Right renal cortex interstitium (tissue), 3 donors: Measurements from ENCODE around the gene PRKCA. TPM values are rescaled to one million over a fixed set of nuclear protein-coding genes. Genes with fewer than 3 reads are reported as not detected.
"Not testable (repeated sequence)": the region's sequence is repeated elsewhere in the genome, so short reads cannot be mapped to it uniquely, and the experiment has no call there.

Experiments
- DNase-seq, 3 donors: peaks; one replicate each; pipeline ENCODE4 v3.0.0-alpha.2; 2013; ENCODE audit warnings: low read depth in 3 of 3, low spot score in 2 of 3
- polyA plus RNA-seq, 3 donors: library from polyadenylated mRNA; unstranded; fragments of 120-200 nt; gene quantifications; one replicate each; pipeline ENCODE4 v1.2.1, GENCODE V29; 2013; ENCODE audit not compliant: insufficient read length in 3 of 3

The PRKCA gene
- polyA plus RNA-seq, 3 donors: 22.8 to 24.1 (median 23.8) TPM

DNA sequence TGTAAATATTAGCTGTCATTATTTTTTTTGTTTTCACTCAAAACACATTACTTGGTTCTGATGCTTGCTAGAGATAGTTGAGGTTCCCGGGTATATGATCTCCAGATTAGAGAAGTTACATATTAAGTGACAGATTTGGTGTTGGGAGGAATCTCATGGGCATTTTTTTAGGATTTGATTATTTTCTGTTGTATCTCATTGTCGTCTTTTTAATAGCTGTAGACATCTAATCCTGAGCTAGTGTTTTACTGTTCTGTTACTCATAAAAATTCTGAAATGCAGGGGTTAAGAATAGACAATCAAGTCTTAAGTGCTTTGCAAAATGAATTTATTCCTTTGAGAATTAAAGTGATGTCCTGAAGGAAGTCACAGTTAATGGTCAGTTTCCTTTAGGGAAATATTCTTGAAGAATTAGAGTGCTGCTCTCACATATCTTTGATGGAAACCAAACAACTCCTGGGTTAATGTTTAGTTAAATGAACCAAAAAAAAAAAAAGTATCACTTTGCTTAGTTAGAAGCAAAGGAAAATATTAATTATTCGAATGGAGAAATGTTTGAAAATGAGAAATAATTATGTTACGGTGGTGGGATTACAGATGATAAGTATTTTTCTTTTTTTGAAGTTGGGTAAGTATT is 280.8 kb downstream of the PRKCA start:
- no peak for DNase-seq

DNA sequence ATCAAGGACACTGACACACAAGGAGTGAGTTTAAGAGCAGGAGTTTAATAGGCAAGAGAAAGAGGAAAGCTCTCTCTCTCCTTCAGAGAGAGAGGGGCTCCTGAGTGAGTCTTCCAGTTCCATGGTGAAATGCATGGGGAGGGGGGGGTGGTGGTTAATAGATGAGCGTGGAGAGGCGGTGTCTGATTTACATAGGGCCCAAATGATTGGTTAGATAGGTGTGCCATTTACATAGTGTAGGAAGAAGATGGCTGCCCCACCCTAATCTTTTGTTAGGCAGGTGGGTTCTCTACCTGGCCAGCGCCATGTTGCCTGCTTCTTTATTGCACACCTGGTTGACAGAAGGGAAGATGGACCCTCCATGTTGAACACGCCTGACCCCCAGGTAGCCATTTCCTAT is 282.5 kb downstream of the PRKCA start:
- no peak for DNase-seq

DNA sequence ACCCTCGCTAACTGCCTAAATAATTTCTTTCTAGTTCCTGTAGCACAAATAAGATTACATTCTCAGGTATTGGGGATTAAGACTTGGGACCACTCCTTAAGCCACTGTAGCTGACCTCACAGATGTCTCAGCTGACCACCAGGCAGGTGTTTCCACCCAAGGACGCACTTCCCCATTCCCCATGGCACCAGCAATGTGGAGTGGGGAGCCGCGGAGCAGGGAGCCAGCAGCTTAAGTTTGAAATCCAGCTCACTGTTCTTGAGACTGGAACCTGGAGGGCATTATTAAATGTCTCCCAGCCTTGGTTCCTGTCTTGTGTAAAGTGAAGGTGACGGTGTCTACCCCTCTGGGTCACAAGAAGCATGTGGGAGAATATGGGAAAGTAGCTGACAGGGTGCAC is 283.1 kb downstream of the PRKCA start:
- no peak for DNase-seq

DNA sequence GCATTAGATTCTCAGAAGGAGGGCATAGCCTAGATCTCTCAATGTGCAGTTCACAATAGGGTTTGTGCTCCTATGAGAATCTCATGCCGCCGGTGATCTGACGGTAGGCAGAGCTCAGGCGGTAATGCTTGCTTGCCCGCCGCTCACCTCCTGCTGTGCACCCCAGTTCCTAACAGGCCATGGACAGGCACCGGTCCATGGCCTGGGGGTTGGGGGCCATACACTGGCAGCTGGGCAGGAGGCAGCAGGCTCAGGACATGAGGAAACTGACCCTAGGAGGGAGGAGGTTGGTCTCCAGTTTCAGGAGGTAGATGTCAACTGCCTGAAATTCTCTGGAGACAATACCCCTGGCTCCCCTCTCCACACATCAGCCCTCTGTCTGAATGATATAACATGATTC is 287.5 kb downstream of the PRKCA start:
- no peak for DNase-seq

DNA sequence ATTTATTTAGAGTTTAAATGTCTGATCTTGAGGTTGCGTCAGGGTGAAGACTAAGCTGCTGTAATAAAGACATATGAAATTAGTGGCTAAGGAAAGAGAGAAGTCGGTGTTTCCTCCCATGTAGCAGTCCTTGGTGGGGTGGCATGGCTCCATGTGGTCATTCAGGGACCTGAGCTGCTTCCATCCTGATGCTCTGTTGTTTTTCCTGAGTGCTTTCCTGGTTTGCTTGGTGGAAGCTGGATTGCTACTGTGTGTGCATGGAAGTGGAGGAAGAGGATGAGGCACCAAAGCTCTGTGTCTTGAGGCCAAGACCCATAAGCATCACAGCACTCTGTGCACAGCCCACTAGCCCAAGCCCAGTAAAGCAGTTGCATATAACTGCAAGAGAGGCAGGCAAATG is 290.7 kb downstream of the PRKCA start:
- DNase-seq: no peak

DNA sequence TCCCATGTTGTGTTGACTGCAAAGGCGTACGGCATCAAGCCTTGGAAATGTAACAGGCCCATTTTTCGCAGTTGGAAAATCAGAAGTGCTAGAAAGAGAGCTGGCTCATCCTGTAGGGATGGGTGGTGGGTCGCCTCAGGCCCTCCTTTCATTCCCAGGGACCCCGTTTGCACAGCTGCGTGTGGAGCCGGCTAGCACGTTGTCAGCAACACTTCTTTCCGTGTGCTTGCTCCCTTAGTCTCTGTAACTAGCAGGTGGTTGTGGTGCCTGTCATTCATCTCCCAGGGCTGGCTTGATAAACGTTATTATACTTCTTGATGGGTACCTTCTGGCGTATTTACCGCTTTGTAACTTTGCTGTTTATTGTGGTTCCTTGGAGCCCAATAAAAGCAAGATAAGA is 293.5 kb downstream of the PRKCA start:
- DNase-seq: no peak

DNA sequence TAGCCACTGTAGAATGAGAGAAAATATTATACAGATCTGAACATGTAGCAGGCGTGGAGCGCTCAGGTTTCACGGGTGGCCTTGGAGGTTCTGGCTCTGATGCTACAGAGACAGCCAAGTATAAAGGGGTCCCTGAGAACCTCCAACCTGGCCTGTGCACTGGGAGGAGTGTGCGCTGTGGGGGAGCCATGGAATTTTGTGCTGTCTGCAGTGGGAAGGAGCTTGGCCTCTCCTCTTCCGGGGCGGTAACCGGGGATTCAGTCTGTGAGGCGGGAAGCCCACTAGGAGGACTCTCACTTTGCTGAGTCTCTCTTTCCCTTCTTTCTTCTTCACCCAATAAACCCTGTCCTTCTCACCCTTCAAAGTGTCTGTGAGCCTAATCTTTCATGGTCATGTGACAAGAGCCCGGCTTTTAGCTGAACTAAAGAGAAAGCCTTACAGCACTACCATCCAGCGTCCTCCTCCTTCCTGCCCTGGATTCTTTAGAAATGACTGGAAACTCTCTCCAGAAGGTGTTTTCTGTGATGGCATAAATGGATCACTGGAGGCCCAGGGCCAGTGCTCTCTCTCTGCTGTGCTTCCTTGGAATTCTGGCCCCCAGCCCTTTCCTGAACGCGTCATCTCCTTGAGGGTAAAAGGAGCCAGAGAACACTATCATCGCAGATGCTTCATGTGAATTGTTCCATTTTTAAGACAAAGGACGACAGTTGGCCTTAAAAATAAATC is 300.4 kb downstream of the PRKCA start:
- no peak for DNase-seq

DNA sequence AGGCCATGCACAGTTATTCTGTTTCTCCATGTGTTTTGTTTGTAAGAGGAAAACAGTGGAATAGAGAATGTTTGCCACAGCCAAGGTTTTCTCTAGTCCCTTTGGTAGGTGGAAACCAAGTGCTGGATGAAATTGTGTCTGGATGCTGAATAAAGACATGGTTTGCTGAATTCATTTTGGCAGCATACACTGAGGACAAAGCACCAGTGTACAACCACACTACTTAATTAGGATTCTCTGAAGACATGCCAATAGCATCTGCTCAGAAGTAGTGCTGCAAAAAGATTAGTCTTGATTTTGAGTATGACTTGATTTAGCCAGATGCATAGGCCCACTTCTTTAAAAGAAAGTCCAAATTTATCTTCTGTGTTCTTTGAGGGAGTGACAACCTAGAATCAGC is 302.0 kb downstream of the PRKCA start:
- no peak for DNase-seq

DNA sequence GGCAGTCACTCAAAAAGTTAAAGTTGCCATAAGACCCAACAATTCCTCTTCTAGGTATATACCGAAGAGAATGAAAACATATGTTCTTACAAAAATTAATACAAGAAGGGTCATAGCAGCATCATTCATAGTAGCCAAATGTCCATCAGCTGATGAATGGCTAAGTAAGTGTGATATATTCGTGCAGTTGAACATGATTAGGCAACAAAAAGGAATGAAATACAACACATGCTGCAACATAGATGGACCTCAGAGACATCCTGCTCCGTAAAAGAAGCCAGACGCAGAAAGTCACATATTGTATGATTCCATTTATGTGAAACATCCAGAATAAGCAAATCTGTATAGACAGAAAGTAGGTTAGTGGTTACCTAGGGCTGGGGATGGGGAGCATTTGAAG is 303.1 kb downstream of the PRKCA start:
- no peak for DNase-seq

DNA sequence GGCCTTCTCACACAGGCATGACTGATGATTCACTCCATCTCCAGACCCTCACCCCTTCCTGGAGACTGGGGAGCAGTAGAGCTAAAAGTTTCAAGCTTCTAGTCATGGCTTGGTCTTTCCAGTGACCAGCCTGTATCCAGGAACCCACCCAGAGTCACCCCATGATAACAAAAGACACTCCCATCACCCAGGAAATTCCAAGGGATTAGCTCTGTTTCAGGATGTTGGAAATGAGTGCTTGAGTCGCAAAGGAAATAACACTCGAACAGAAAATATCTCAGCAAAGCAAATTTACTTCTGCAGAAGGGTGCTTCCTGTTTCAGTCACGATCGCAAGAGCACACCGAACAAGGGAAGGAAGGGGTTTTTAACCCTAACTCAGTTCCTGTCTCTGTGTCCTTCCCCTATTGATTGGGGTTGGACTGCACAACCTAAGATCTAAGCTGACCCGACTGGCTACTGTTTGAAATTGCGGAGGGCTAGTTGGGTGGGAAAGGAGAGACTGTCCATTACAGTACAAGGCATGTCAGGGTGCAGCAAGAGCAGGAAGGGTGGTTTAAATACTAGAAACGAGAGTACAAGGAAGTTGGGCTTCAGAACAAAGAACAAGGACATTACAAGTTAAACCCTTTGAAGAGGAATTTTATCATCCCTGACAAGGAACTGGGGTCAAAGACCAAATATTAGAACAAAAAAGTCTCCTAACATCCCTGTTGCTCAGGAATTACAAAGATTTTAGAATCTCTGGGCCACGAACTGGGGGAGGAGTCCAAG is 308.1 kb downstream of the PRKCA start:
- DNase-seq: no peak

DNA sequence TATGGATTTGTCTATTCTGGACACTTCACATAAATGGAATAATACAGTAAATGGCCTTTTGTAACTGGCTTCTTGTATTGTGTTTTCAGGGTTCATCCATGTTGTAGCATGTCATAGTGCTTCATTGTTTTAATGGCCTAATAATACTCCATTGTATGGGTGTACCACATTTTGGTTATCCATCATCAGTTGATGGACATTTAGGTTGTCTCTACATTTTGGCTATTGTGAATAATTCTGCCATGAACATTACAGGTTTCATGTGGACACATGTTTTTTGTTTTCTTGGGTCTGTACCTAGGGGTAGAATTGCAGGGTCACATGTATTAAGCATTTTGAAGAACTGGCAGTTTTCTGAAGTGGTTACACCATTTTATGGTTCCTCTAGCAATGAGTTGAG is 309.0 kb downstream of the PRKCA start:
- DNase-seq: no peak

DNA sequence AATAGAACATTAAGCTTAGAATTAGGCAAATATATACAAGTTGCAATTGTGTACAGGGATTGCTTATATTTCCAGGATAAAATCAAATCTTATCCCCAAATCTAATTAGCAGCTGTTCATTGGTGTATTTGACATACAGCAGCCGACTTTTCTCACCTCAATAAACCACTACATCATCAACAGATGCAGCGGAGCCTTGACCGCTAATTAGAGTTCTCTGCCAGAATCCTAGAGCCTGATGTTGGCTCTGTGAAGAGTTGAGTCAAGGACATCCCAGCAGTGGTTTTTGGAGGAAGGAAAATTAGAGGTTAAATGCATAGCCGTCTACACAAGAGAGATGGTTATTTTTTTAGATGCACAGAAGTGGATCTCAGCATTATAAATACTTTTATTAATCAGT is 310.6 kb downstream of the PRKCA start:
- no peak for DNase-seq

DNA sequence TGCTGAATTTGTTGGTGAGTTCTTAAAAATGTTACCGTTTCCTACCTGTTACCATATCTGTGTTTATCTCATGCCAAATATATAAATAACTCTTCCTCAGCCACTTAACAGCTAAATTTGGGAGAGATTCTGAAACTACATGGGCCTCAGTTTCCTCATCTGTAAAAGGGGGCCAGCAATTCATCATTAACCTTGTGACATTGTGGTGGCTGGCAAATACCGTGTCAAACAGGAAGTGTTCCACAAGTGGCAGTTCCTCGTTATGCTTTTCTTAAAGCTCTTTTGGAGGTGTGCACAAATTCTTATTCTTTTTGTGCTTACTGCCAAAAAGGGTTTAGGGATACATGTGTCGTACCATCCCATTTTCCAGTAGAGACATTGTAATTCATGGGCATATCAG is 312.1 kb downstream of the PRKCA start:
- DNase-seq: no peak

DNA sequence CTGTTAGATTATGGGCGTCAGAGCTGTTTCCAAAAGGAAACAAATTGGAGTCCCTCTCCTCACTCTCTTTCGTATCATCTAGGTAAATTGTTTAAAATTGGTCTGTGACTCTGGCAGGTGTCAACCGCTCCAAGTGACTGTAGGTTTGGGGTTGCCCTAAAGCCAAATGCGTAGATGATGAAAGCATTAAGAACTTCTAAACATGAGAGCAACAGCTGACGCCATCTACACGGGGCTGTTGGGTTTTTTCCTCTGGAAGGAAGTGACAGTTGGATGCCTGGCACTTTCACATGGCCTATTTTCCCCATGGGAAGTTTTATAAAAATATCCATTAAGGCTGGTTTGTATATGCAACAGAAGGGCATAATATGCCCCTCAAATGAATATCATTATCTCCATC is 316.8 kb downstream of the PRKCA start:
- DNase-seq: no peak

DNA sequence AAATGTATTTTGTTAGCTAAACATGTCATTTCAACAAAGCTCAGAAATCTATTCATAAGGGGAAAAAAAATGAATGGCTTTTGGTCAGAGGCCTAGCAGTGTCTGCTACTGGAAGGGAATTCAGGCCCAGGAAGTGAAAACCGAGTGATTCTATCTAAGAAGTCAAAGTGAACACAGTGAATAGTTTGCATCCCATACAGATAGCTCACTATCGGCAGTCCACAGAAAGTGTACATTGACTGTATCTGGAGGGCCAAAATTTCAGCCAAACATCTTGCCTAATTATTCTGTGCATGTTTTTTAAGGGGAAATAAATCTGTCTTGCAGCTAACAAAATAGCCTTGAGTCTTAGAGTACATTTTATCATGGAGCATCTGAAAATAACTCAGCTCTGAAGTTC is 318.1 kb downstream of the PRKCA start:
- DNase-seq: no peak

DNA sequence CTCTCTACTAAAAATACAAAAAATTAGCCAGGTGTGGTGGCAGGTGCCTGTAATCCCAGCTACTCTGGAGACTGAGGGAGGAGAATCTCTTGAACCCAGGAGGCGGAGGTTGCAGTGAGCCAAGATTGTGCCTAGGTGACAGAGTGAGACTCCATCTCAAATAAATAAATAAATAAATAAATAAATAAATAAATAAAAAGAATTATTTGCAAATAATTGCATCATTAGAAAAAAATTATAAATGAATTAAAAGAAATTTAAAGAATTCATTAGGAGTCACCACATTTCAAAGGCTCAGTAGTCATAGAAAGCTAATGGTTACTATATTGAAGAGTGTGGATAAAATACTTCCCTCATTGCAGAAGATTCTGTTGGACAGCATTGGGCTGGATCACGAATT is 322.2 kb downstream of the PRKCA start:
- not testable (repeated sequence) for DNase-seq

DNA sequence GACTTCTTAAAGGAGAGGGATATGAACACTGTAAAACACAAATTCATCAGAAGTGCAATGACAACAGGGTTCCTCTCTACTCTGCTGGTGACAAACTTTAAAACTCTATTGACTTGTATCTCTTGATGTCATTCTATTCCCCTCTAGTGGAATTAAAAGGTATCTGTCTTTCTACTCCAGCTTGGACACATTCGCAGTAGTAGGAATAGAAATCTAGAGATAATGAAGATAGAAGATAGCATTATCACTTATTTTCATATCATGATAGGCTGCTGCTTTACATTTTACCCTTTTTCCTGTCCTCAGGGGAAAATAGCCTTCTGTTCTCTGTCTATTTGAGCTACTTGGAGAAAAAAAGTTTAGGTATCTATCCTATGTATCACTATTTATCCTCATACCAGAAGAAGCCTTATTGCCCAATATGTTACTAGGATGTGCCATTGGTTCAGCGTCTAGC is 322.9 kb downstream of the PRKCA start:
- DNase-seq: peak in 1 of 3 donors; percentile 19

DNA sequence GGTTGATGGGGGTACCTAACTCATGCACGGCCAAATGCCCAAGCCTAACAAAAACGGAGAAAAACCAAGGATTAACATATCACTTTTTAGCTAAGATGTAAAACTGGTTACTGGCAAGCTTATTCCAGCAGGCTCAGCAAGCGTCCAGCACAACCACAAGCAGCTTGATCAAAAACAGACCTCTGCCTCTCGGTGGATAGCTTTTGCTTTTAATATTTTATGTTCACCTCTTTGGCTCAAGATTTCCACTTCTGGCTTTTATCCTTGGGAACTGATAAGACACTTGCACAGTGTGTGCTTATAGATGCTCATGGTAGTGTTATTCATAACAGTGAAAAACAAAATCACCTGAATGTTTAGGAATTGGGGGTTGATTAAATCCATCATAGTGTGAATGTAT is 325.6 kb downstream of the PRKCA start:
- no peak for DNase-seq

DNA sequence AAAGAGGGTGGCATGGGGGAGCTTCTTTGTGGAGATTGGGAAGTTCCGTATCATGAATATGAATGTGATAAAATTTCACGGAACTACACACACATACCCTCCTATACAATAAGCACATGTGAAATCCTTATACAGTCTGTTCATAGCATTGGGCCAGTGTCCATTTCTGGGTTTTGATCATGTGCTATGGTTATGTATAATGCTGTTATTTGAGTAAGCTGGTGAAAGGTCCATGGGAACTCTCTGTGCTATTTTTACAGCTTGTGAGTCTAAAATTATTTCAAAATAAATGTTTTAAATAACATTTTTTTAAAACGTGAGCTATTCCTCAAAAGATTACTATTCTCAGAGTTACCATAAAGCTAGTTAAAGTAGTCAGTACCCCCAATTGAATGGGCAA is 327.3 kb downstream of the PRKCA start:
- no peak for DNase-seq

DNA sequence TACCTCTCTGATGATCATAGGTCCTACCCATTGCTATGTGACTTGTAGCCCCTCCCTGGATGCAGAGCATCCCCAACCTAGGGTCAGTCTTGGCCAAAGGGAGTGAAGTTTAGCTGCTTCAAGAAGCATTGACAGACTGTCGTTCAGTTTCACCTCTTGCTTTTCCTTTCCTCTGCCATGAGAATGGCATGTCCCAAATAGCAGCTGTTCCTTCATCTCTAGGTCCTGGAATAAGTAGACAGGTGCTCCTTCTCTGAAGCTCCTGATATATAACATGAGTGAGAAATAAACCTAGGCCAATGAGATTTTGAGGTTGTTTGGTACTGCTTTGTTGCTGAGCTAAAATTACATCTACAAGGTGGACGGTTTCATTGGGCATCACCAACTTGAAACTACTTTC is 328.0 kb downstream of the PRKCA start:
- DNase-seq: no peak

DNA sequence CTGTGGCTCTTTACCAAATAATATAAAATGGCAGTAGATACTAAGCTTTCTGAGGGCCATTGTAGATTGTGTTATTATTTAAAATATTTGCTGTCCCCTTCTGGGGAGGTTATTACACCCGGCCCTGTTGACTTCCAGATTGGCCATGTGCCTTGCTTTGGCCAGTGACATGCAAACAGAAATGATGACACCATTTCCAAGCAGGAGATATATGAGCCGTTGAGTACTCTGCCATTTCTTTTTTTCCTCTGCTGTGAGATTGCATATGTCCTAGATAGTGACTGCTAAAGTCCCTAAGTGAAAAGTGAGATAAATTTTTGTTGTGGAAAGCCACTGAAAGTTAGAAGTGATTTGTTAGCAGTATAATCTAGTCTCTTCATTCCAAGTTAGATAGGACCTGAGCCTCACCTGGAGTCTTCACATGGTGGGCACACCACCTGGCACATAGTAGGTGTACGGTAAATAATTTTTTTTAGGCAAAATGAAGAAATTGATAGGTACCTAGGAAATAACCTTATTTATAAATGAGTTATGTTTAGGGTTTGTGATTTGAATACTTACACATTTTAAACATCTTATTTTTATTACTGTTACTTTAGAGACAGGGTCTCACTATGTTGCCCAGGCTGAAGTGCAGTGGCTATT is 328.5 kb downstream of the PRKCA start:
- no peak for DNase-seq
